SK-MEL-5 (cell line): Measurements from ENCODE around the gene TNRC18. TPM values are rescaled to one million over a fixed set of nuclear protein-coding genes. Genes with fewer than 3 reads are reported as not detected.

Source experiments
- DNase-seq: peaks from one replicate; pipeline ENCODE4 v3.0.0-alpha.2; 2016; ENCODE audit warnings: low read depth, low spot score
- in situ Hi-C: cut with HindIII; loops from 2 replicates; pipeline ENCODE4 v1.10.0; 2016; ENCODE audit warnings: low sequenced_read_pairs, high pct_unique_total_duplicates, low pct_unique_long_range_greater_than_20kb
- total RNA-seq: library from RNA; depleted of rRNA; stranded (reverse); fragments of >200 nt; shearing (Covaris generic); gene quantifications from 2 replicates; pipeline ENCODE4 v1.2.3, GENCODE V29; 2014

Gene TNRC18
- total RNA-seq, 1 experiment from 2014 or later: 40.8 TPM

- in situ Hi-C loops: no loop called here
- no peak for DNase-seq
These were observed 30.9 kb upstream of the TNRC18 start for GRCh38 chr7:5454485-5454884.

GRCh38 chr7:5453566-5454075 lies 30.0 kb upstream of the TNRC18 start:
- in situ Hi-C loops: no loop called here
- no peak for DNase-seq

DNA sequence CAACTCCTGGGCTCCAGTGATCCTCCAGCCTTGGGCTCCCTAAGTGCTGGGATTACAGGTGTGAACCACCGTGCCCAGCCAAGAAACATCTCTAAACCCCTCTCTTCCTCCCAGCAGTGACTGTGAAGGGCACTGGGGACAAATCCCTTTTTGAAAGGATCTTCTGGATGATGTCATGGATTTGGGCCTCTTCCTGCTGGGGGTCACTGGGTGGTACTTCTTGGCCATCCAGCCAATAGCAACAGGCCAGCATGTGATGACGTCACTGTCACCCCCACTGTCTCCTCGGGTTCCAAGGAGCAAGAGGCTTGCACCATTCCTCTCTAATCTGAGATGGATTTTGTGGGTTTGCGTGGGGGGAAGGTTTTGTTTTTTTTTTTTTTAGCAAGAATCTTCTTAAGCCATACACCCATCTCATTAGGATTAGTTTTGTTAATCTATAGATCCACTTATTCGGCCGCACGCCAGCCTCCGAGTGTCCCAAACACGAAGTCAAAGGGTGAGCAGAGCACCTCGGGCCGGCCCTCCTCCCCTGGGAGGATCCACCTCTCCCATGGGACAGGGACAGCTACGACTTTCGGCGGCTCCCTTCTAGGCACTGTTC lies 29.4 kb upstream of the TNRC18 start:
- DNase-seq: peak; percentile 57
- in situ Hi-C loops: no loop called here

DNA sequence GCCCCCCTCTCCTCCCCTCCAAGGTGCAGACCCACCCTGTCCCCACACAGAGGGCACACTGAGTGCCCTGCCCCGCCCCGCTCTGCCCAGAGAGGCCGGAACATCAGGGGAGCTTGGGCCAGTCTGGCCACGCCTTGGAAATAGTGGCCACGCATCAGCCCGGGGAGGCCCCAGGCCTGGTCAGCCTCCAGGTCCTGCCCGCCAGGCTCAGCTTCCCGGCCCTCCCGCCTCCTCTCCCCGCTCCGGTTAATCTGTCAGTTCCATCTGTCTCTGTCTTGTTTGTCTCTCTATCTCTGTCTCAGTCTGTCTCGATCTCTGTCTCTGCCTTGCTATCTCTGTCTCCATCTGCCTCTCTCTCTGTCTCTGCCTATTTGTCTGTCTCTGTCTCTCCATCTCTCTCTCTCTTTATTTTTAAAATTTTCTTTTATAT lies 28.9 kb upstream of the TNRC18 start:
- DNase-seq: no peak
- in situ Hi-C loops: no loop called here

DNA sequence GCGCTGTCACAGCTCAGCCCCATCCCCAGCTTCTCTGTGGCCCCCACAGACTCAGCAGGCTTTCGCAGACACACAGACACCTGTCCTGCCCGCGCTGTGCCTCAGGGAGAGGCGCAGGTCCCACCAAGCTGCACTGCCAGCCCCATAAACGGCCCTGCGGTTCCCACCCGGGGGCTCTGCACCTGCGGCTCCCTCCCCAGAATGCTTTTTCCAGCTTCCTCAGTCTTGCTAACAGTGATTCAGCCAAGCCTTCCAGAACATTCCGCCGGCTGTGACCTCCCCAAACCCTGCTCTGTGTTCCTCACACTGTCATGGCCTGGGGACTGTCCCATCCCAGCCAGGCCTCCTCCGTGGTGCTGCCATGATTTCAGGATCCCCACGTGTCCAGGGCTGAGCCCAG lies 27.8 kb upstream of the TNRC18 start:
- in situ Hi-C loops: no loop called here
- no peak for DNase-seq

DNA sequence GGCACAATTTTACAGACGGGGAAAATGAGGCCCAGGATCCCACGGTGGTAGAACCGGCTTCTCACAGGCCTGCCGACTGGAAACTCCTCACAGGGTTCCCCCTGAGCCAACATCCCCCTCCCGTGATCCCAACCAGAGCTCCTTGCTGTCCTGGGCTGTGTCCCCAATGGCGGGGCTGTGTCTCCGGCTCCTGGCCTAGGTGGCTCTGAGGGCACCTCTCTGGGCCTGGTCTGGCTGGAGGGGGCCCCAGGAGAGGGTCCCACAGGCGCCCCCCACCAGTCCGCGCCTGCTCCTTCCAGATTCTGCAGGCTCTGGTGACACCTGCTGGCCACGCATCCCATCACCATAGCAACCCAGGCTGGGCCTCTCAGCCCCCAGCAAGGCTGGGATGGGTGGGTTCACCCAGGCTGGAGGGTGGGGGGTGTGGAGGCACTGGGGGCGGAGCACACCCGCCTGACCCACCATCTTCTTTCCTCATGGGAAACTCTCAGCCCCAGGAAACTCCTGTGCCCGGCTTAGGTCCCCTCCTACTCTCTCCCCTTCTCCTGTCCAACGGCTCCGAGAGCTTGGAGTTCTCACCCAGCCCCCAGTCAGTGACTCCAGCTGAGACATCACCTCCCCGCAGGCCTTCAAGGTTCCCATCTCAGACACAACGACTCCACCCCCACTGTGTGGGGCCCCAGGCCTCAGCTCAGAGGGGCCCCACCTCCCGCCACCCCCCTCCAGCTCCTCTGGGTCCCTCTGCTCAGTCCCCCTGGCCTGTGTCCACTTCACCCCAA lies 27.1 kb upstream of the TNRC18 start:
- peak; percentile 78 for DNase-seq
- in situ Hi-C loops: no loop called here

DNA sequence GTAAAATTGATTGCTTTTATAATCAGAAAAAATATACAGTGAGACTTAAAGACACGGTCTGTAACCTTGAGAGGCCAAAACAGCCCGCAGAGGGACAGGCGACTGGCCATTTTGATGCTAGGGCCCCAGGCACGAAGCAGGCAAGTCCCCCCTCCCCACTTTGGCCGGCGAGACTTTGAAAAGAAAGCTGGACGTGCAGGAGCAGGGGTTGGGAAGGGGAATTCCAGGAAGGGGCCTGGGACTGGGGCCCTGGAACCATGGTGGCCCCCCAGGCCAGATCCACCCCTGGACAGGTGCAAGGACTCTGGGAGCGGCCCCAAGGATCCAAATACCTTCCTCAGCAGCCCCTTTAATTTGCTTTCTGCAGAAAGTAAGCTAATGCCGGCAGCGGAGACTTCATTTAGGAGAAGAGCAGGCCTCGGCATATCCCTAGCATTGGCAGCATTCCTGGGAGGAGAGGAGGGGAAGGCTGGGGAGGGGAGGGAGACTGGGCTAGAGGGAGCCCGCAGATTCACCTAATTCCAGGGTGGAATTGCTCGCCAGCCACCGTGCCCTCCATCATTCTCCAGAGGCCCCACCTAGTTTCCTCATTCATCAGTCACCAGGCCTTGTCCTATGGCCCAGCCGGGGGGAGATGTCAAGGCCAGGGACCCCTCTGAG lies 24.9 kb upstream of the TNRC18 start:
- no peak for DNase-seq
- in situ Hi-C loops: no loop called here

DNA sequence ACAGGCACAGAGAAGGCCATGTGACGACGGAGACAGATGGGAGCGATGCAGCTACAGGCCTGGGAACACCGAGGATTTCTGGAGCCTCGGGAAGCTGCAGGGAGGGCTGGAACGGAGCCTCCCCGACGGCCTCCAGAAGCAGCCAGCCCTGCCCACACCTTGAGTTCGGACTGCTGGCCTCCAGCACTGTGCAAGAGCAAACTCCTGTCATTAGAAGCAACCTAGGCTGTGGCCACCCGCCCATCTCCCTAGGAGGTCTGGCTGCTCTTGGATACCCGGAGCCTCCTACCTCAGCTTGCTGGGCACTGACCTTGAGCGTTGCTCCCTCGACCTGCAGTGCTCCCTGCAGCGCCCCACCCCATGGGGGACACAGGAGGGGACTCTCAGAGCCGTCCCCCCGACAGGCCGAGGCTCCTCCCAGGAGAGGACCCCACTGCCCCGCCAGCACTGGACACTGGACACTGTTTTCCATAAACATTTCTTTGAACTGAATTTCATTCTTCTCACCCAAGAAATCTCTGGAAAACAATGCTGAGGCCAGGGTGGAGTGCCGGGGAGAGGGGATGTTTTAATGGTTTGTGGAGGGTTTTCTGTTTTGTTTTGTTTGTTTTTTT lies 22.5 kb upstream of the TNRC18 start:
- no peak for DNase-seq
- in situ Hi-C loops: no loop called here

DNA sequence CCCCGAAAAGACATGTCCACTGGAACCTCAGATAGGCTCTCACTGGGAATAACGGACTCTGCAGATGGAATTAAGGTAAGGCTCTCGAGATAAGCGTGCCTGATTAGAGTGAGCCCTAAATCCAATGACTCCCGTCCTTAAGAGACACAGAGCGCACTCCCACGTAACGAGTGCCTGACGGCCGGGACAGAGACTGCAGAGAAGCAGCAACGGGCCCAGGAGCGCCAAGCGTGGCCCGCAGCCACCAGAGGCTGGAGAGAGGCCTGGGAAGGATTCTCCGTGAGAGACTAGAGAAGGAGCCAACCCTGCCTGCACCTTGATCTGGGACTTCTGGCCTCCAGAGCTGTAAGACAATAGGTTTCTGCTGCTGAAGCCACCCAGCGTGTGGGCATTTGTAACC lies 20.0 kb upstream of the TNRC18 start:
- in situ Hi-C loops: no loop called here
- DNase-seq: no peak

- in situ Hi-C loops: no loop called here
- no peak for DNase-seq
These were observed 19.2 kb upstream of the TNRC18 start for GRCh38 chr7:5442757-5443305.

DNA sequence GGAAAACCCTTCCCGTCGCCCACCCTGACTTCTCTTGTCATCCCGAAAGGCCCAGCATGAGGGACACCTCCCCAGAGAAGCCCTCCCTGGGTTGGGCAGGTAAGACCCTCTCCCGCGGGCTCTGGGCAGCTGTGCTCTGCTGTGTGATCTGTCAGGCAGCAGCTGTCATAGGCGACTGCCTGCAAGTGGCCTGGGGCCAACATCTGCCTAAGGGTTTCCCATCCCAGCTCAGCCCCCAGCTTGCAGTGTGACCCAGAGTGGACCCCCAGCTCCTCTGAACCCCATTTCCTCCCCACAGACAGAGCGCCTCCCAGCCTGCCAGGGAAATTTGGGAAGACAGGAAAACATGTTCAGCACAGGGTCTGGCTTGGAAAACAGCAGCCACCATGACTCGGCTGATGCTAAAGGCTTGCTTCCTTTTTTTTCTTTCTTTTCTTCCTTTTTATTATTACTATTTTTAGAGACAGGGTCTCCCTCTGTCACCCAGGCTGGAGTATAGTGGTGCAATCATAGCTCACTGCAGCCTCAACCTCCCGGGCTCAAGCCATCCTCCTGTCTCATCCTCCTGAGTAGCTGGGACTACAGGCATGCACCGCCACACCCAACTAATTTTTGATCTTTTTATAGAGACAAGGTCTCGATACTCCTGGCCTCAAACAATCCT lies 18.3 kb upstream of the TNRC18 start:
- DNase-seq: no peak

DNA sequence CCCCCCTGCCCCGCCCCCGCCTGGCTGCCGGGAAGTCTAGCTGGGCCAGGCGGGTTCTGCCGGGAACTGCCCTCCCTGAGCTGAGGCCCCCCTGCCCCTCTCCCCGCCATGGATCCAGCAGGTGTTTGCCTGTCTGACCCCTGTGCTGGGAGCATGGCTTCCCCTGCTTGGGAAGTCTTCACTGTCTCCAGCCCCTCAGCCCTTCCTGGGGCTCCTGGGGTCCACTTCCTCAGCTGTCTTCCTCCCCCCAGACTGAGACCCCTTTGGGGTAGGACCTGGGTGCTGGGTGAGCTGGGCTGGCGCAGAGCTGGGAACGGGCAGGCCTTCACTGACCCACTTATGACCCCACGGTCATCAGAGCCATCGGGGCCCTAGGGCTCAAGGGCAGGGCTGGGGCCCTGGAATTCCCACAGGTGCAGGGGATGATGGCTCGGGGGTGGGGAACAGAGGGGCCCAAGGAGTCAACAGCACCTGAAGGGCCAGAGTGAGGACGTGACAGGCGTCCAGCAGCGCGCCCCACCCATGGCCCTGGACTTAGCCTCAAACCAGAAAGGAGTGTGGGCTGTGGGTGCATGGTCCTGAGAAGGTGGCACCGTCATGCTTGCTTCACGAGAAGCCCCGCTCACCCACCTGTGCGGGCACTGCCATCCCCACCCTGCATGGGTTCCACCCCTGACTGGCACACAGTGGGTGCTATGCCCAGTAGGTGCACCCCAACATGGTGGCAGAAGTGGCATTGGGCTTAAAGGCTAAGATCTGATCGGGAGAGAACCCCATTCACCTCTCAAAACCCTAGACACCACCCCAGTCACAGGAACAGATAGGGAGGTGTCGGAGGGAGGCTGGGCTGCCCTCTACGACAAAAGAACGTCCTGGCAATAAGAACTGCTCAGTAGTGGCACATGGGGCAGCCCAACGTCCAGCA lies 16.2 kb upstream of the TNRC18 start:
- in situ Hi-C loops: no loop called here
- no peak for DNase-seq

More for the DNA sequence above, 18.3 kb upstream of the TNRC18 start:
- in situ Hi-C loops: no loop called here

DNA sequence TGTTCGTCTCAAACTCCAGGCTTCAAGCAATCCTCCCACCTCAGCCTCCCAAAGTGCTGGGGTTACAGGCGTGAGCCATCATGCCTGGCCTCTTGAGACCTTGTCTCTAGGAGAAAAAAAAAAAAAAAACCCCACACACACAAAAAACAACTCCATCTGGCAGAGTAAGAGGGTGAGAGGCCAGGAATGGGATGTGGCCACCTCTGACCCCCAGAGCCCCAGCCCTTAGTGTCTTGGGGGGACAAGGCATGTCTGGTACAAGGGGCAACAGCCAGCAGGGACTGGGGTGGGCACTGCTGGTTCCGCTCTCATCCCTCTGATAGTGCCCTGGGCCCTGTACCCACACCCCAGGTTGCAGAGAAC lies 15.6 kb upstream of the TNRC18 start:
- no peak for DNase-seq
- in situ Hi-C loops: no loop called here

DNA sequence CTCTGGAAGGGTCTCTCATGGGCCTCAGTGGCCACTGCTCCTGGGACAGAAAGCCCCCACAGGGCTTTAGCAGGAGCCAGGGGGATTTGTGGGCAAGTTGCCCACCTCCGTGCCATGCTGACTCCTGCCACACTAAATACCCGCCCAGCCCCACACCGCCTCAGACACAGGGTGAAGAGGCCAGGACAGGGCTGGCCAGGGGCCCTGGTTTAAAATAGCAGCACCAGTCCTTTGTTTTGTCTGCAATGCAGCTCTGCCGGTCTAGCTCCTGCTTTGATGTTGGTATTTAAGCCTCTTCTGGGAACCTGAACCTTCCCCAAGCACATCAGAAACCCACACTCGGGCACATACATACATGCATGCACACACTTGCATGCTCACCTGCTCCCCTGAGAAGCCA lies 14.4 kb upstream of the TNRC18 start:
- no peak for DNase-seq
- in situ Hi-C loops: no loop called here

DNA sequence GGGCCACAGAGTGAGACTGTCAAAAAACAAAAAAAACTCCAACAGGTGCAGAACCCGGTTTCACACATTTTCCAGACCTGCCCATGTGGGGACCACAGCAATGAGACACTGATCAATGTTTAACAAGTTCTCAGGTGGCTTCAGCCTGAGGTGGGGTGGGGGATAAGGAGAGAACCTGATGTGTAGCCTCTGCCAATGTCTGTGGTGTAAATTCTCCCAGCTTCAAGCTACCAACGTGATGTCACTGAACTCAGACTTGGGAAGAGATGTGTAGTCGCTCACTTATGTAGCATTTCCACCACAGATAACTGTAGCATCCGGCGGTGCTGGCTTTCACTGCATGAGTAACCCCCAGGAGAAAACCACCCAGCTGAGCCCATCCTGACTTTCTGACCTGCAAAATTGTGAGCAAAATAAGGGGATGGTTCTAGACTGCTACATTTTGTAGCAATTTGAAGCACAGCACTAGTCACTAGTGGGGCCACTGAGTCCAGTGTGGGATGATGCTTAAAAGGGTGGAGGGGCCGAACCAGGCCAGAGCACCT lies 13.8 kb upstream of the TNRC18 start:
- in situ Hi-C loops: no loop called here

DNA sequence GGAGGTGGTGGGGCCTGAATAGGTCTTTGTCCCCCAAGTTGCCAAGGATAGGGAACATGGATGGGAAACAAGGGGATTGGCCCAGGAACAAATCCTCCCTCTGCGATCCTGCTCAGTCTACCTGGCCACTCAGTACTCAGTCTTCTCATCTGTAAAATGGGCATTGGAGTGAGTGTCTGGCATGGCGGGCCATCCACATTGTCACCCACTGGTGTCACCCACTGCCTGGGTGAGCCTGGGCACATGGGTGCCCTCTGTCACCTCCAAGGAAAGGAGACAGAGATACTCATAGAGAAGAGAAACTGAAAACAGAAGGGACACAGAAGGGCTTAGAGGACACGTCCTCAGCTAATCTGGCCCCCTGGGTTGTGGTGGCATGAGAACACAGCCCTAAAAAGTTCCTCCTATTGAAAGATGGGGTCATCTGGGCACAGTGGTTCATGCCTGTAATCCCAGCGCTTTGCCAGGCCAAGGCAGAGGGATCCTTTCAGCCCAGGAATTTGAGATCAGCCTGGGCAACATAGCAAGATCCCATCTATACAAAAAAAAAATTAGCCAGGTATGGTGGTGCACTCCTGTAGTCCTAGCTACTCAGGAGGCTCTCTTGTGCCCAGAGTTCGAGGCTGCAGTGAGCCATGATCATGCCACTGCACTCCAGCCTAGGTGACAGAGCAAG lies 12.5 kb upstream of the TNRC18 start:
- DNase-seq: no peak

More for the DNA sequence above, 13.8 kb upstream of the TNRC18 start:
- no peak for DNase-seq

More for the DNA sequence above, 12.5 kb upstream of the TNRC18 start:
- in situ Hi-C loops: no loop called here
